Measurements from ENCODE around the gene CACNA2D3. TPM values are rescaled to one million over a fixed set of nuclear protein-coding genes. Genes with fewer than 3 reads are reported as not detected.

The CACNA2D3 gene
- polyA plus RNA-seq, 3 donors, result 8.3 to 21.5 (median 10.4) TPM

- Mint-ChIP-seq H3K36me3 (no peaks in the 10 kb centered on the region), H3K4me1 (no peaks in the 10 kb centered on the region), H3K4me3 (no peak overlapping the region), H3K27ac (no peak overlapping the region), H3K27me3 (ENCODE audit: low read depth in 3 of 3) (peaks cover 0 to 6% (median 5%) of the 10 kb centered on the region in 3 donors), H3K9me3 (peaks cover 0 to 3% (median 0%) of the 10 kb centered on the region in 7 donors)
- no CpG with 5 or more reads among the region's 2 CpGs for WGBS (ENCODE audit: insufficient coverage)
- H3K9me3 ChIP-seq (replicated peaks in 1 of 2; ENCODE audit: control insufficient read depth in 1 of 2, insufficient read depth in 1 of 2, low read length in 2 of 2), result peaks cover 0 to 4% of the 10 kb centered on the region in 2 donors
- no peaks in the 10 kb centered on the region for H3K79me2 ChIP-seq (ENCODE audit: insufficient read depth, low read length)
- H3K9ac ChIP-seq (ENCODE audit: insufficient read depth, low read length, poor library complexity, severe bottlenecking), result no peak overlapping the region
- TF ChIP-seq, protein P1, sequence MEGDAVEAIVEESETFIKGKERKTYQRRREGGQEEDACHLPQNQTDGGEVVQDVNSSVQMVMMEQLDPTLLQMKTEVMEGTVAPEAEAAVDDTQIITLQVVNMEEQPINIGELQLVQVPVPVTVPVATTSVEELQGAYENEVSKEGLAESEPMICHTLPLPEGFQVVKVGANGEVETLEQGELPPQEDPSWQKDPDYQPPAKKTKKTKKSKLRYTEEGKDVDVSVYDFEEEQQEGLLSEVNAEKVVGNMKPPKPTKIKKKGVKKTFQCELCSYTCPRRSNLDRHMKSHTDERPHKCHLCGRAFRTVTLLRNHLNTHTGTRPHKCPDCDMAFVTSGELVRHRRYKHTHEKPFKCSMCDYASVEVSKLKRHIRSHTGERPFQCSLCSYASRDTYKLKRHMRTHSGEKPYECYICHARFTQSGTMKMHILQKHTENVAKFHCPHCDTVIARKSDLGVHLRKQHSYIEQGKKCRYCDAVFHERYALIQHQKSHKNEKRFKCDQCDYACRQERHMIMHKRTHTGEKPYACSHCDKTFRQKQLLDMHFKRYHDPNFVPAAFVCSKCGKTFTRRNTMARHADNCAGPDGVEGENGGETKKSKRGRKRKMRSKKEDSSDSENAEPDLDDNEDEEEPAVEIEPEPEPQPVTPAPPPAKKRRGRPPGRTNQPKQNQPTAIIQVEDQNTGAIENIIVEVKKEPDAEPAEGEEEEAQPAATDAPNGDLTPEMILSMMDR (IDR thresholded peaks at IDR 0.05), result no peak
- no peak for DNase-seq
- intact Hi-C loops (cut with micrococcal nuclease), result no loop called here
- H3K4me3 ChIP-seq (replicated peaks in 1 of 3; ENCODE audit: low read depth in 2 of 3, low read length in 3 of 3), result no peak overlapping the region
- H4K20me1 ChIP-seq (ENCODE audit: insufficient read depth, low read length), result no peaks in the 10 kb centered on the region
- no peaks in the 10 kb centered on the region for H3K4me1 ChIP-seq (ENCODE audit: control insufficient read depth in 1 of 2, insufficient read depth in 2 of 2, low read length in 2 of 2)
- no peak overlapping the region for H2AFZ ChIP-seq (ENCODE audit: insufficient read depth, low read depth, low read length, poor library complexity, severe bottlenecking)
- H3K4me2 ChIP-seq (replicated peaks; ENCODE audit: extremely low read depth, low read length, poor library complexity, severe bottlenecking), result no peak overlapping the region
- H3K27me3 ChIP-seq (ENCODE audit: control insufficient read depth in 2 of 2, insufficient read depth in 2 of 2, low read length in 2 of 2), result no peaks in the 10 kb centered on the region
- no peaks in the 10 kb centered on the region for H3K36me3 ChIP-seq (replicated peaks in 1 of 2; ENCODE audit: control insufficient read depth in 1 of 2, insufficient read depth in 2 of 2, low read length in 2 of 2)
- H3K27ac ChIP-seq (ENCODE audit: low read depth in 1 of 2, low read length in 2 of 2), result no peak overlapping the region
These were observed 268.2 kb downstream of the CACNA2D3 start for GRCh38 chr3:54390582-54390981.

DNA sequence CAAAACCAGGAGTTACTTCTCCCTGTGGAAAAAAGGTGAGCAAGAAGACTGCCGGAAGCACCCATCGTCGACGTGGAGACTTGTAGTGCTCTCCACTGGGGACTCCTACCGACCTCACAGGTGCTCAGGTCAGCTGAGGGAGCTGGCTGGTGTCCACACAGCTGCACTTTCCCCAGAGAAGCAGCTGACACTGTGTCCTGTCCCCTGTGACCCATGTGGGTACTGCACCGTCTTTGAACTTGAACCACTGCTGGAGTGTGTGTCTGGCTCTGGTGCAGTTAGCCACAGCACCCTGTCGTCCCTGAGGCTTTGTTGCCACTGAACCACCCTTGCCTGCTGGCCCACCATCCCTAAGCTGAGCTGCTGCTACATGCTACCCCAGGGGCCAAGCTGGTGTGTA, 270.8 kb downstream of the CACNA2D3 start:
- no peak overlapping the region for H3K4me2 ChIP-seq (replicated peaks; ENCODE audit: extremely low read depth, low read length, poor library complexity, severe bottlenecking)
- no peaks in the 10 kb centered on the region for H3K36me3 Mint-ChIP-seq
- peaks cover 0 to 2% (median 0%) of the 10 kb centered on the region in 7 donors for H3K9me3 Mint-ChIP-seq
- H3K4me3 ChIP-seq (replicated peaks in 1 of 3; ENCODE audit: low read depth in 2 of 3, low read length in 3 of 3), result no peak overlapping the region
- H3K27ac ChIP-seq (ENCODE audit: low read depth in 1 of 2, low read length in 2 of 2), result no peak overlapping the region
- no peaks in the 10 kb centered on the region for H3K4me1 Mint-ChIP-seq
- no peak overlapping the region for H3K9ac ChIP-seq (ENCODE audit: insufficient read depth, low read length, poor library complexity, severe bottlenecking)
- no peaks in the 10 kb centered on the region for H3K27me3 ChIP-seq (ENCODE audit: control insufficient read depth in 2 of 2, insufficient read depth in 2 of 2, low read length in 2 of 2)
- no peaks in the 10 kb centered on the region for H3K79me2 ChIP-seq (ENCODE audit: insufficient read depth, low read length)
- no peak overlapping the region for H3K27ac Mint-ChIP-seq
- H3K4me3 Mint-ChIP-seq, result no peak overlapping the region
- TF ChIP-seq, protein P1 (IDR thresholded peaks at IDR 0.05), result no peak
- WGBS (ENCODE audit: insufficient coverage), result 85% methylated on average over 6 of the region's 7 CpGs
- no peak overlapping the region for H2AFZ ChIP-seq (ENCODE audit: insufficient read depth, low read depth, low read length, poor library complexity, severe bottlenecking)
- H4K20me1 ChIP-seq (ENCODE audit: insufficient read depth, low read length), result no peaks in the 10 kb centered on the region
- peaks cover 0 to 4% of the 10 kb centered on the region in 2 donors for H3K9me3 ChIP-seq (replicated peaks in 1 of 2; ENCODE audit: control insufficient read depth in 1 of 2, insufficient read depth in 1 of 2, low read length in 2 of 2)
- no peaks in the 10 kb centered on the region for H3K36me3 ChIP-seq (replicated peaks in 1 of 2; ENCODE audit: control insufficient read depth in 1 of 2, insufficient read depth in 2 of 2, low read length in 2 of 2)
- no peak for DNase-seq
- intact Hi-C loops (cut with micrococcal nuclease), result no loop called here
- peaks cover 0 to 6% (median 3%) of the 10 kb centered on the region in 3 donors for H3K27me3 Mint-ChIP-seq (ENCODE audit: low read depth in 3 of 3)
- H3K4me1 ChIP-seq (ENCODE audit: control insufficient read depth in 1 of 2, insufficient read depth in 2 of 2, low read length in 2 of 2), result no peaks in the 10 kb centered on the region

Data from CD14-positive monocyte (primary cell).